GM21619 (cell line): Measurements from ENCODE around the gene RBBP5.

ENCODE experiments used
- ATAC-seq: cut with Tn5 transposase; IDR thresholded peaks from one replicate; pipeline ENCODE4 v1.9.1; 2021; ENCODE audit not compliant: unreplicated experiment

The RBBP5 gene

GRCh38 chr1:205058853-205059252 lies 62.9 kb downstream of the RBBP5 start:
- ATAC-seq = no peak

GRCh38 chr1:205057808-205058575 lies 63.8 kb downstream of the RBBP5 start:
- no peak for ATAC-seq

- ATAC-seq = no peak
Measured at GRCh38 chr1:205056956-205057568, 64.7 kb downstream of the RBBP5 start.

- no peak for ATAC-seq
Measured at GRCh38 chr1:205056188-205056611, 65.6 kb downstream of the RBBP5 start.

DNA sequence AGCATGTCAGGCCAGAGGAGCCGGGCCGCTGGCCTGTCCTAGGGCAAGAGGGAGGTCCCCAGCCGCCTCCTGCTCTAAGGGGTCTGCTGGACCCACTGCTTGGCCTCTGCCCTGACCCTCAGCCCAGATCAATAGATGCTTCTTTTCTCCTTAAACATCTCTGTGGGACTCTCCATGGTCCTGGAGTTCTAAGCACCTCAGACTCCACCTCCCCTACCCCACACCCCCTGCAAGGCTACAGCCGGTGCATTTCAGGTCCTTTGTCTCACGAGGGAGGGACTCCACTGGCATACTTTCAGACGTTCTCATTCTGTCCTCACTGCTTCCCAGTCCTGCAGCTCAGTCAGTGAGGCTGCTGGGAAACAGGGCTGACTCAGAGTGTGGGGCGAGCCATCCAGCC lies 67.8 kb downstream of the RBBP5 start:
- ATAC-seq = no peak

- no peak for ATAC-seq
Measured at GRCh38 chr1:205053296-205053695, 68.5 kb downstream of the RBBP5 start.

- no peak for ATAC-seq
Measured at GRCh38 chr1:205052690-205053089, 69.1 kb downstream of the RBBP5 start.

GRCh38 chr1:205049479-205049878 lies 72.3 kb downstream of the RBBP5 start:
- ATAC-seq = no peak

DNA sequence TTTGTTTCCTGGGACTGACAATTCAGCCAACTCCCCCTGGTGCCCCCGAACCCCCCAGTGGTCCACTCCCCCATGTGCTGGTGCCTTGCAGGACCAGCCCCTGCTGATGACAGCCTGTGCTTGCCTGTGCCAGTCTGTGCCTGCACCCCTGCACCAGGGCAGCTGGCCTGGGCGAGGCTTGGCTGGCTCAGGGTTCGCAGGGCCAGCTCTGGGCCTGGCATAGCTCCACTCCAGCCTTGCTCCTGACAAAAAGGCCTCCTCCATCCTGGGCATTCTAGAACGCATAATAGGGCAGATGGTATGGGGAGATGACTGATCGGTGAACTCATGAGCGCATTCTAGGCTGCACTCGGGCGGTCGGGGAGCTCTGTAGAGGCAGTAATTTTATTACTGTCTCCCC lies 73.4 kb downstream of the RBBP5 start:
- ATAC-seq = no peak

DNA sequence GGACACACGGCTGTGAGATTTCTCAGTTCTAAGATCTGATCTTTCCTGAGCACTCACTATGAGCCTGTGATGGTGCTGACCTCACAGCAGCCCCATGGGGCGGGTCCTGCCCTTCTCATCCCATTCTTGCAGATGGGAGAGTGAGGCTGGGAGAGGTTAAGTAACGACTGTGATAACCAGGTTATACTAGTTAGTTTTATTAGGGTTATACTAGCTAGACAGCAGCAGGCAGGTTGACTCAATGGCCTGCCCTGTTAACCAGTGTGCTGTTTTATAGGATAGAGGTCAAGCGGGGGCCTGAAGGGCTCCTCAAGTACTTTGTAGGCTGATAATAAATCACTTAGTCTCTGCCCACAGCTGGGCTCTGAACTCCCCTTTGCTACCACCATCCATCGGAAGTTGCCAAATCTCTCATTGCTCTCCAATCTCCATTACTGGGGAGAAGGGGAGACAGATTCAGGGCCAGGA lies 74.0 kb downstream of the RBBP5 start:
- ATAC-seq = no peak

GRCh38 chr1:205046870-205047269 lies 74.9 kb downstream of the RBBP5 start:
- no peak for ATAC-seq

DNA sequence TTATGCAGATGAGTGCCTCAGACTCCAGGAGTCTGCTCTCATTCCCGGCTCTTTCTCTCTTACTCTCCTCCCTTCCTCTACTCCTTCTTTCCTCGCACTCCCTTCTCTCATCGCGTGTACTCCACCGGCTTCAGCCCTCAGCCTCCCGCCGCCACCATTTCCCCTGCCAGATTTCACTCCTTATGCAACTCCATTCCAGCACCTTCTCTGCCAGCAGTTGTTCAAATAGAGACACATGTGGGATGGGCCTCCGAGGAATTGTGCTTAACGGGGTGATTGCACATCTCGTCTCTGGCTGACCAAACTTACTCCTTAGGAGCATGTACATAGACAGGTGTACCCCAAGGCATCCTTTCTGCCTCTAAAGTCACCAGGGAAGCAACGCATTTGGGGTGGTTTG lies 76.6 kb downstream of the RBBP5 start:
- ATAC-seq = no peak

DNA sequence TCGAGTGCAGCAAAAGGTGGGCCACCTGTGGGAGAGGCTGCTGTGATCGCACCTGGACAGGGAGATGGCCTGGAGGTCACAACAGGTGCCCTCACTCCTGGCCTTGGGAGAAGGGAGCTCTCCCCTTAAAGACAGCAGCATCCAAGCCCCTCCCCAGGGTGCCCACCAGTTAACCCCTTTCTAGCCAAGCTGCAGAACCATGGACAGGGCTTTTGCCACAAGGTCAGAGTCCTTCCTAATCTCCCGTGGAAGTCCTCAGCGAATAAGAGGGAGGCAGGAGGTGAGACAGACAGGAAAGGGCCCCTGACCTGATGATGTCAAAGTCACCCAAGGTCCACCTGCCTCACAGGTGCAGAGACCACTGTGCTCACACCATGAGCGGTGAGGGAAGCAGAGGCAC lies 77.0 kb downstream of the RBBP5 start:
- ATAC-seq = no peak

GRCh38 chr1:205043866-205044265 lies 77.9 kb downstream of the RBBP5 start:
- ATAC-seq = no peak

GRCh38 chr1:205042911-205043806 lies 78.6 kb downstream of the RBBP5 start, which contains the start of gene CNTN2:
Gene CNTN2, plus strand, starts transcription at chr1:205043212. Its CDS starts 9,974 bp downstream, at chr1:205053186.
- no peak for ATAC-seq

DNA sequence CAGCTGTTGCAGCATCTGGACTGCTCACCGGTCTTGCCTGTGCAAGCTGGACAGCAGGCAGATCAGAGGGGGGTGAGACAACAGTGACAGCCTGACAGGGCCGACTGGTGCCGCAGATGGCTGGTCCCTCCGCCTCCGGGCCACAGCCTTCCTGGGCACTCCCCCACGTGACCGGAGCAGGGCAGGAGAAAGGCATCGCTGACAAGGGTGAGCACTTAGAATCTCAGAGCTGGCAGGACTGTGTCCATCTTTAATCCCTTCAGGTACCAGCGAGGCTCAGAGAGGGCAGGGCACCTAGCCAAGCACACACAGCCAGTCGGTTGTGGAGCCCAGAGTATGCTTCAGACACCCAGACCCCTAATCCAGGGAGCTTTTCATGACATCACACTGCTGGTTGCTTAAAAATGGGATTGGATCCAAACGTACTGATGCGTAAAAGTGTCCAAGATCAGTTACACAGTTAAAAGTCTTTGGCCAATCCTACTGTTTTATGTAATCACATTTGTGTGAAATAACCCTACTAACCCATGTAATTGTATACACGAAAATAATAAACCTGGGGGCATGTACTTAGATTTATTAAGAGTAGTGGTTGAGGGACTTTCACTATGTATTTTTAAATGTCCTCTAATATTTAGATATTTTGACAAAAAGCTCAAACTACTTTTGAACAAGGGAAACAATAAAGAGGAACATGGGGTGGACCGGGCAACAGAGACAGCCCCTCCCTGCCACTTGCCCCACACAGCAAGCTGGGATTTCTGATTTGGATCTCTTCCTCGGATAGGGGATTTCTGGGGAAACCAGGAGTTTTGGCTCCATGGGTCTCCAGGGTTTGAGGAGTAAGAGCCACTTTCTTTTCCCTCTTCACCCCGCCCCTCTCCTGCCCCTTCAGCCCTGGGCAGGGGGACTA lies 79.5 kb downstream of the RBBP5 start:
- no peak for ATAC-seq

- ATAC-seq = no peak
Measured at GRCh38 chr1:205041001-205041715, 80.6 kb downstream of the RBBP5 start.

DNA sequence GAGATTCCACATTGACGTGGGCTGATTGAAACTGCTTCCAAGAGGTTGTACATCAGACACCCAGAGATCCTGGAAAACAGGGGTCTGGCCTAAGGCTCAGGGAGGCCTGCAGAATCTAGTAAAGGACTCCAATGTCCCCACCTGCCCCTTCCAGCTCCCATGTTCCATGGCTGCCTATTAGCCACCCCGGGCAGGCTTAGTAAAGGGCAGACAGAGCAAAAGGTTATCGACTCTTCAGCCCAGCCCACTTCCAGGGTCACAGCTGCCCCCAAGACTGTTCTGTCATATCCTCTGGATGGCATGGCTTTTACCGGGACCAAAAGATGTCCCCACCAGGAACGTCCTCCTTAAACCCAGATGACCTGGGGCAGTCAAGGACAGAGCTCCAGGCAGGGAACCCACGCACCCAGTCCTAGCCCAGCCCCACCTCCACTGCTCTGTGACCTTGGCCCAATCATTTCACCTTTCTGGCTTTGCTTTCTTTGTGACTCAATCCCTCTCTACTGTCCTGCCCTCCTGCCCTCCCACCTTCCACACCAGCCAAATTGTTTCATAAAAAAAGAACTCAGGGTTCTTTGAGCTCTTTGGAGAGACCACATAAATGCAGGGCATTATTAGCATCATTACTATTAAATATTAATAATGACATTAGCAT lies 83.5 kb downstream of the RBBP5 start:
- no peak for ATAC-seq

GRCh38 chr1:205037539-205037938 lies 84.2 kb downstream of the RBBP5 start:
- ATAC-seq = no peak
